ENCODE measurements around the gene BIRC3.

GRCh38 chr11:102316346-102316904 lies 859 bp upstream of the BIRC3 start:
- no peak for TF ChIP-seq PAX5 (IDR thresholded peaks at IDR 0.05; ENCODE audit: insufficient read depth, low read length, severe bottlenecking)
- TF ChIP-seq POLR2AphosphoS5 (IDR thresholded peaks at IDR 0.05; ENCODE audit: low read depth, low read length), result no peak
- no peak for TF ChIP-seq TAF1 (IDR thresholded peaks at IDR 0.05; ENCODE audit: low read depth, low read length)
- peak; percentile 42; the same call in 1 of the 2 replicates for TF ChIP-seq POLR2A (IDR thresholded peaks at IDR 0.05; ENCODE audit: low read depth, low read length)
- TF ChIP-seq POU2F2 (IDR thresholded peaks at IDR 0.05; ENCODE audit: low read depth, low read length), result no peak
- no peak for TF ChIP-seq SPI1 (IDR thresholded peaks at IDR 0.05; ENCODE audit: low read depth, low read length)
